ENCODE measurements around the gene SLC29A1.

- no peak for TF ChIP-seq CTCF (IDR thresholded peaks at IDR 0.05; ENCODE audit: low read depth, low read length)
- TF ChIP-seq EZH2phosphoT487 (IDR thresholded peaks at IDR 0.05; ENCODE audit: low read depth): no peak
These were observed 39.3 kb downstream of the SLC29A1 start for GRCh38 chr6:44262467-44263353.
